HepG2 (cell line): ENCODE data around the gene ANKFY1. TPM values are rescaled to one million over a fixed set of nuclear protein-coding genes. Genes with fewer than 3 reads are reported as not detected.

Experiments used
- ATAC-seq: fragments of 200-7000 bp; cut with Tn5 transposase; 3 replicates; pipeline ENCODE4 v1.9.1; 2020; ENCODE audit warnings: mild to moderate bottlenecking, moderate library complexity
- BruUV-seq: library from RNA; stranded (reverse); fragments of 400-500 nt; replicated peaks from 2 replicates; lab custom pipeline; 2021; lab: Mats Ljungman, UMichigan
- CTCF ChIA-PET: fragments of 300-600 bp; formaldehyde crosslinking; extraction: SDS; loops from one replicate; lab custom pipeline; 2021; ENCODE audit warnings: low total read pairs, inconsistent platforms, low intra/inter-chr PET ratio; lab: Yijun Ruan, JAX
- POLR2A ChIA-PET: fragments of 350-600 bp; sonication (Branson Sonifier 250); formaldehyde crosslinking; loops from one replicate; lab custom pipeline; 2020; ENCODE audit warnings: antibody characterized with exemption, inconsistent platforms; lab: Yijun Ruan, JAX
- DNase-seq: peaks from one replicate; pipeline ENCODE4 v3.0.0-alpha.2; 2015; ENCODE audit warnings: low spot score
- FAIRE-seq: peaks from 3 replicates; lab custom pipeline; 2011; peaks lifted over from hg19 to GRCh38; lab: Jason Lieb, UNC
- H2AFZ ChIP-seq: one replicate; pipeline ENCODE4 v1.6.1; 2011; ENCODE audit warnings: low read length, inconsistent platforms
- H3K27ac ChIP-seq: fragments of 300-600 bp; 3 replicates; pipeline ENCODE4 v1.8.0; 2011; ENCODE audit warnings: mixed run types, mild to moderate bottlenecking, mixed read lengths, low read length, inconsistent platforms; ENCODE audit not compliant: insufficient read depth; ENCODE audit errors: extremely low read length
- H3K27me3 ChIP-seq, 2 experiments: fragments of 200-600 bp in 1 of 2; 2 replicates in 1 of 2; 3 replicates in 1 of 2; pipeline versions ENCODE4 v1.6.0 to v1.8.0; 2011; ENCODE audit warnings: low read length in 2 of 2, mild to moderate bottlenecking in 2 of 2, moderate library complexity in 2 of 2, inconsistent platforms in 1 of 2; ENCODE audit not compliant: insufficient read depth in 2 of 2, control insufficient read depth in 1 of 2
- H3K36me3 ChIP-seq, 2 experiments: fragments of 200-600 bp in 1 of 2; replicated peaks in 1 of 2; 2 replicates in 1 of 2; 3 replicates in 1 of 2; pipeline versions ENCODE4 v1.5.1 to v1.8.0; 2011; ENCODE audit warnings: low read length in 2 of 2, inconsistent platforms in 1 of 2; ENCODE audit not compliant: insufficient read depth in 2 of 2, control insufficient read depth in 1 of 2
- H3K4me1 ChIP-seq: 2 replicates; pipeline ENCODE4 v1.5.1; 2012; ENCODE audit warnings: low read length, inconsistent platforms; ENCODE audit not compliant: insufficient read depth
- H3K4me2 ChIP-seq: 2 replicates; pipeline ENCODE4 v1.6.0; 2011; ENCODE audit warnings: low read depth, low read length, inconsistent platforms
- H3K4me3 ChIP-seq, 3 experiments: fragments of 200-600 bp in 1 of 3; sonication (generic), shearing (Covaris generic) in 1 of 3; replicated peaks in 1 of 3; 2 replicates each; pipeline ENCODE4 v1.5.1; 2011 to 2016; ENCODE audit warnings: low read length in 3 of 3, inconsistent platforms in 2 of 3, low read depth in 2 of 3, mild to moderate bottlenecking in 2 of 3, control low read depth in 1 of 3, mixed read lengths in 1 of 3; ENCODE audit not compliant: insufficient read depth in 1 of 3
- H3K79me2 ChIP-seq: one replicate; pipeline ENCODE4 v1.6.1; 2011; ENCODE audit warnings: low read length, inconsistent platforms; ENCODE audit not compliant: insufficient read depth
- H3K9ac ChIP-seq: 2 replicates; pipeline ENCODE4 v1.6.0; 2011; ENCODE audit warnings: mild to moderate bottlenecking, low read depth, low read length, inconsistent platforms; ENCODE audit not compliant: insufficient read depth
- H3K9me3 ChIP-seq: 2 replicates; pipeline ENCODE4 v1.5.1; 2012; ENCODE audit warnings: mild to moderate bottlenecking, low read length
- H4K20me1 ChIP-seq: 2 replicates; pipeline ENCODE4 v1.6.0; 2011; ENCODE audit warnings: inconsistent platforms, mild to moderate bottlenecking, low read length, moderate library complexity; ENCODE audit not compliant: insufficient read depth
- ETV6 ChIP-seq: sonication (generic); formaldehyde crosslinking; conservative IDR thresholded peaks from 2 replicates; pipeline ENCODE4 v1.4.0; 2020; ENCODE audit warnings: missing genetic modification reagents
- FOXO1 ChIP-seq: sonication (generic); formaldehyde crosslinking; IDR thresholded peaks from 2 replicates; pipeline ENCODE4 v1.4.0; 2020; ENCODE audit warnings: missing genetic modification reagents
- GPN1 ChIP-seq: sonication (generic); formaldehyde crosslinking; IDR thresholded peaks from 2 replicates; pipeline ENCODE4 v1.5.1; 2020; ENCODE audit warnings: missing genetic modification reagents, borderline replicate concordance
- HIVEP1 ChIP-seq: sonication (generic); formaldehyde crosslinking; IDR thresholded peaks from 2 replicates; pipeline ENCODE4 v1.4.0; 2020; ENCODE audit warnings: mild to moderate bottlenecking, missing genetic modification reagents
- MXI1 ChIP-seq: IDR thresholded peaks from 3 replicates; pipeline ENCODE4 v1.6.1; 2012; ENCODE audit warnings: low read depth, low read length, inconsistent platforms, borderline replicate concordance
- NFE2 ChIP-seq: sonication (generic); formaldehyde crosslinking; IDR thresholded peaks from 2 replicates; pipeline ENCODE4 v1.4.0; 2020; ENCODE audit warnings: missing genetic modification reagents
- RORA ChIP-seq: sonication (generic); formaldehyde crosslinking; IDR thresholded peaks from 2 replicates; pipeline ENCODE4 v1.5.0; 2020; ENCODE audit warnings: mild to moderate bottlenecking, missing genetic modification reagents, moderate library complexity
- SYNCRIP ChIP-seq: fragments of 200-400 bp; formaldehyde crosslinking; IDR thresholded peaks from 2 replicates; pipeline ENCODE4 v1.6.1; 2018; ENCODE audit warnings: mild to moderate bottlenecking, low read depth, low read length; ENCODE audit not compliant: insufficient read depth
- USF2 ChIP-seq, 2 experiments: sonication (generic) in 1 of 2; formaldehyde crosslinking in 1 of 2; IDR thresholded peaks; 2 replicates each; pipeline versions ENCODE4 v1.5.1 to v1.6.1; 2011 to 2020; ENCODE audit warnings: borderline replicate concordance in 1 of 2, low read depth in 1 of 2, low read length in 1 of 2, mild to moderate bottlenecking in 1 of 2, missing genetic modification reagents in 1 of 2, moderate library complexity in 1 of 2
- ZNF572 ChIP-seq: sonication (generic); formaldehyde crosslinking; IDR thresholded peaks from 2 replicates; pipeline ENCODE4 v1.5.1; 2020; ENCODE audit warnings: mild to moderate bottlenecking, missing genetic modification reagents
- ZNF615 ChIP-seq: sonication (generic); formaldehyde crosslinking; IDR thresholded peaks from 2 replicates; pipeline ENCODE4 v1.5.0; 2020; ENCODE audit warnings: mild to moderate bottlenecking, missing genetic modification reagents, borderline replicate concordance
- ZNF784 ChIP-seq: sonication (generic); formaldehyde crosslinking; IDR thresholded peaks from 2 replicates; pipeline ENCODE4 v1.5.1; 2020; ENCODE audit warnings: missing genetic modification reagents, mild to moderate bottlenecking, borderline replicate concordance
- ZNF83 ChIP-seq: sonication (generic); formaldehyde crosslinking; IDR thresholded peaks from 2 replicates; pipeline ENCODE4 v1.4.0; 2020; ENCODE audit warnings: missing genetic modification reagents, mild to moderate bottlenecking, borderline replicate concordance
- WGBS: methylation state at CpG from one replicate; pipeline ENCODE4 v1.1.6; 2017; ENCODE audit warnings: low lambda C conversion rate; 5-methylcytosine and 5-hydroxymethylcytosine counted together
- in situ Hi-C: cut with HindIII; loops from 2 replicates; pipeline ENCODE4 v1.10.0; 2017; ENCODE audit warnings: low pct_unique_long_range_greater_than_20kb; ENCODE audit not compliant: extremely low pct_ligation_motif_present
- intact Hi-C: fragments of 100-400 bp; cut with micrococcal nuclease; formaldehyde crosslinking; loops from one replicate; pipeline ENCODE4 v1.10.0; 2022; ENCODE audit not compliant: unreplicated experiment
- polyA plus RNA-seq, 8 experiments: library from polyadenylated mRNA; depleted of rRNA in 3 of 8; stranded (reverse) in 7 of 8; unstranded in 1 of 8; fragments of >200 nt; fragmentation: Illumina TruSeq in 4 of 8; extraction: Trizol in 4 of 8; gene quantifications; 2 replicates each; pipeline versions ENCODE4 v1.2.1 to v1.2.3, GENCODE V29; 2011 to 2016; ENCODE audit warnings: low read depth in 4 of 8, missing spikeins in 1 of 8, mixed read lengths in 1 of 8; ENCODE audit not compliant: insufficient read depth in 1 of 8
- total RNA-seq, 5 experiments: library from RNA; depleted of rRNA; stranded (reverse); fragments of >200 nt; fragmentation: Illumina TruSeq; extraction: Trizol; gene quantifications; 2 replicates each; pipeline ENCODE4 v1.2.3, GENCODE V29; 2016; ENCODE audit warnings: low read depth in 1 of 5
- TF ChIP-seq, protein P1 (sequence below): sonication (generic); formaldehyde crosslinking; IDR thresholded peaks from 2 replicates; pipeline ENCODE4 v1.8.1; 2023; ENCODE audit warnings: missing genetic modification reagents, mild to moderate bottlenecking, borderline replicate concordance
- TF ChIP-seq, protein P2 (sequence below): IDR thresholded peaks from 2 replicates; pipeline ENCODE4 v1.6.1; 2016
- TF ChIP-seq, protein P3 (sequence below), 2 experiments: sonication (generic) in 1 of 2; formaldehyde crosslinking in 1 of 2; IDR thresholded peaks; 2 replicates each; pipeline versions ENCODE4 v1.4.0 to v1.6.1; 2018 to 2020; ENCODE audit warnings: missing genetic modification reagents in 2 of 2, borderline replicate concordance in 1 of 2, low read depth in 1 of 2, mild to moderate bottlenecking in 1 of 2, missing biosample characterization in 1 of 2

The ANKFY1 gene
- total and polyA plus RNA-seq, 2 of the 13 experiments (the other 11 are each of a cell fraction or from before 2014, with no cell fraction given) = 11.9 to 16.8 TPM

- H3K4me2 ChIP-seq = no peak overlapping the region
- BruUV-seq = no TSS peak
- WGBS = 87% methylated on average over 4 of the region's 4 CpGs
- ChIA-PET CTCF (no interaction called here), POLR2A (no interaction called here)
- no peaks in the 10 kb centered on the region for H3K27me3 ChIP-seq
- peaks cover 9 to 39% of the 10 kb centered on the region in 2 experiments for H3K36me3 ChIP-seq
- no peak overlapping the region for H3K4me3 ChIP-seq
- TF ChIP-seq HIVEP1 (CRISPR knock-in tag) (no peak), GPN1 (no peak), FOXO1 (CRISPR knock-in tag) (no peak), RORA (CRISPR knock-in tag) (no peak), MXI1 (no peak), NFE2 (CRISPR knock-in tag) (no peak), ETV6 (CRISPR knock-in tag) (no peak), ZNF572 (no peak), ZNF83 (CRISPR knock-in tag) (no peak), ZNF784 (no peak), USF2 (IDR thresholded peaks at IDR 0.05; ENCODE audit: low read depth, low read length) (no peak), USF2 (CRISPR knock-in tag; IDR thresholded peaks at IDR 0.05; ENCODE audit: borderline replicate concordance) (no peak), ZNF615 (CRISPR knock-in tag) (no peak), SYNCRIP (no peak)
- TF ChIP-seq, protein P1, sequence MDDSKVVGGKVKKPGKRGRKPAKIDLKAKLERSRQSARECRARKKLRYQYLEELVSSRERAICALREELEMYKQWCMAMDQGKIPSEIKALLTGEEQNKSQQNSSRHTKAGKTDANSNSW (CRISPR knock-in tag) = no peak
- TF ChIP-seq, protein P2, sequence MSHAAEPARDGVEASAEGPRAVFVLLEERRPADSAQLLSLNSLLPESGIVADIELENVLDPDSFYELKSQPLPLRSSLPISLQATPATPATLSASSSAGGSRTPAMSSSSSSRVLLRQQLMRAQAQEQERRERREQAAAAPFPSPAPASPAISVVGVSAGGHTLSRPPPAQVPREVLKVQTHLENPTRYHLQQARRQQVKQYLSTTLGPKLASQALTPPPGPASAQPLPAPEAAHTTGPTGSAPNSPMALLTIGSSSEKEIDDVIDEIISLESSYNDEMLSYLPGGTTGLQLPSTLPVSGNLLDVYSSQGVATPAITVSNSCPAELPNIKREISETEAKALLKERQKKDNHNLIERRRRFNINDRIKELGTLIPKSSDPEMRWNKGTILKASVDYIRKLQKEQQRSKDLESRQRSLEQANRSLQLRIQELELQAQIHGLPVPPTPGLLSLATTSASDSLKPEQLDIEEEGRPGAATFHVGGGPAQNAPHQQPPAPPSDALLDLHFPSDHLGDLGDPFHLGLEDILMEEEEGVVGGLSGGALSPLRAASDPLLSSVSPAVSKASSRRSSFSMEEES (CRISPR knock-in tag) = no peak
- TF ChIP-seq, protein P3, sequence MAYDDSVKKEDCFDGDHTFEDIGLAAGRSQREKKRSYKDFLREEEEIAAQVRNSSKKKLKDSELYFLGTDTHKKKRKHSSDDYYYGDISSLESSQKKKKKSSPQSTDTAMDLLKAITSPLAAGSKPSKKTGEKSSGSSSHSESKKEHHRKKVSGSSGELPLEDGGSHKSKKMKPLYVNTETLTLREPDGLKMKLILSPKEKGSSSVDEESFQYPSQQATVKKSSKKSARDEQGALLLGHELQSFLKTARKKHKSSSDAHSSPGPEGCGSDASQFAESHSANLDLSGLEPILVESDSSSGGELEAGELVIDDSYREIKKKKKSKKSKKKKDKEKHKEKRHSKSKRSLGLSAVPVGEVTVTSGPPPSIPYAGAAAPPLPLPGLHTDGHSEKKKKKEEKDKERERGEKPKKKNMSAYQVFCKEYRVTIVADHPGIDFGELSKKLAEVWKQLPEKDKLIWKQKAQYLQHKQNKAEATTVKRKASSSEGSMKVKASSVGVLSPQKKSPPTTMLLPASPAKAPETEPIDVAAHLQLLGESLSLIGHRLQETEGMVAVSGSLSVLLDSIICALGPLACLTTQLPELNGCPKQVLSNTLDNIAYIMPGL (CRISPR knock-in tag; IDR thresholded peaks at IDR 0.05; ENCODE audit: borderline replicate concordance in 1 of 2, low read depth in 1 of 2) = no peak
- ATAC-seq (no peak), DNase-seq (no peak), FAIRE-seq (no peak)
- no peak overlapping the region for H3K27ac ChIP-seq
- no peak overlapping the region for H2AFZ ChIP-seq
- no peaks in the 10 kb centered on the region for H4K20me1 ChIP-seq
- in situ Hi-C loops (no loop called here), intact Hi-C loops (no loop called here)
- H3K4me1 ChIP-seq = no peaks in the 10 kb centered on the region
- no peaks in the 10 kb centered on the region for H3K79me2 ChIP-seq
- H3K9me3 ChIP-seq = no peaks in the 10 kb centered on the region
- no peak overlapping the region for H3K9ac ChIP-seq
Measured at GRCh38 chr17:4232168-4232813, 31.5 kb downstream of the ANKFY1 start.
